ENCODE results near the gene MED20. TPM values are rescaled to one million over a fixed set of nuclear protein-coding genes. Genes with fewer than 3 reads are reported as not detected.

Gene MED20
- total and polyA plus RNA-seq, 2 of the 4 experiments (the other 2 are of a cell fraction) = 24.8 to 38.2 TPM

DNA sequence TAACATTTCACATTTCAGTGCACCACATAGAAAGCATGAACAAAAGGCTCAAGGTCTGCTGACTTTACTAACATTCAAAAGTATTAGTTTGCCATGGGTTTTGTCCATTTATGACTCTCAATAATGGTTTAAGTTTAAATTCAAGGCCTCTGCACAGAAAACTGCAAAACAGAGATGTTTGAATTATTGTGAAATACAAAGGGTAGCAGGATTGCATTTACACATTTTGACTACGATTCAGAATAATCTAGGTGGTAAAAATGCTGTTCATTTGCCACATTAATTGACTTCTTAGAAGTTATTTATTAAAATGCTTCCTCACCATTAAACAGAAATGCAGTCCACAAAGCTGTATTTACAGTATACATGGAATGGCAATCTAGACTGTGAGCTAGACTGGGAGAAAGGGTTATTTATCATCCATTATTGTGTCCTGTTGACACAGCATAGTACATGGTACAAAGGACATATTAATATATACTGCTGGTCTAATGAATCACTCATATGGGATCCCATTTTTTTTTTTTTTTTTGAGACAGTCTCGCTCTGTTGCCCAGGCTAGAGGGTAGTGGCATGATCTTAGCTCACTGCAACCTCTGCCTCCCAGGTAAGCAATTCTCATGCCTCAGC, 43.8 kb downstream of the MED20 start:
- peaks cover 8% of the 10 kb centered on the region; the same call in 1 of the 2 replicates for H3K9me1 ChIP-seq (ENCODE audit: insufficient read depth, low read length)
- H3K4me1 ChIP-seq (ENCODE audit: control insufficient read depth, insufficient read depth, low read length) = peaks cover 5% of the 10 kb centered on the region; the same call in 1 of the 2 replicates
- no peak for DNase-seq
- H2BK120ac ChIP-seq (ENCODE audit: low read depth, low read length) = peak overlapping the region; percentile 93
- H2AFZ ChIP-seq (replicated peaks; ENCODE audit: low read length, poor library complexity) = no peak overlapping the region
- no peaks in the 10 kb centered on the region for H3K36me3 ChIP-seq (ENCODE audit: control insufficient read depth, insufficient read depth, low read length)
- H2AK9ac ChIP-seq (replicated peaks; ENCODE audit: low read depth, low read length, poor library complexity) = no peak overlapping the region
- H2AK5ac ChIP-seq (ENCODE audit: low read depth, low read length) = peak overlapping the region; percentile 44; the same call in 1 of the 2 replicates
- peak overlapping the region; percentile 4; the same call in 1 of the 2 replicates for H3K23ac ChIP-seq (ENCODE audit: low read depth, low read length)
- no TSS peak for BruUV-seq (replicated peaks)
- peak overlapping the region; percentile 81 for H2BK5ac ChIP-seq (ENCODE audit: low read depth, low read length, poor library complexity, severe bottlenecking)
- H3K9ac ChIP-seq (ENCODE audit: low read depth, low read length) = no peak overlapping the region
- peak overlapping the region; percentile 74 for H4K91ac ChIP-seq (ENCODE audit: insufficient read depth, low read depth, low read length)
- ChIA-PET POLR2A (ENCODE audit: unreplicated experiment) (no interaction called here), CTCF (interaction anchor here (1.3 kb wide), 1 partner anchor 31 kb away, joined by 3 read pairs; no protein-coding TSS in a partner anchor)
- peak overlapping the region; percentile 93 for H2BK20ac ChIP-seq (ENCODE audit: low read depth, low read length)
- H3K4ac ChIP-seq (ENCODE audit: low read depth, low read length) = peak overlapping the region; percentile 92
- H4K5ac ChIP-seq (ENCODE audit: low read depth, low read length) = no peak overlapping the region
- no CpG with 5 or more reads among the region's 2 CpGs for WGBS, 2 experiments (ENCODE audit: extremely low coverage in 2 of 2, insufficient read length in 1 of 2)
- no peaks in the 10 kb centered on the region for H3K9me3 ChIP-seq (ENCODE audit: control insufficient read depth, insufficient read depth, low read length)
- H4K20me1 ChIP-seq (ENCODE audit: insufficient read depth, low read length) = peaks cover 3% of the 10 kb centered on the region; the same call in 1 of the 2 replicates
- no peak overlapping the region; the same call in 1 of the 2 replicates for H3K14ac ChIP-seq (replicated peaks; ENCODE audit: low read depth, low read length)
- no peak overlapping the region for H3K4me2 ChIP-seq (ENCODE audit: low read depth, low read length)
- H3K4me3 ChIP-seq (ENCODE audit: insufficient read depth, low read depth, low read length) = no peak overlapping the region
- H3K18ac ChIP-seq (ENCODE audit: low read depth, low read length) = peak overlapping the region; percentile 80; the same call in 1 of the 2 replicates
- no peak overlapping the region for H3K27ac ChIP-seq (ENCODE audit: insufficient read depth, low read length)
- peak overlapping the region; percentile 49 to 59; a peak in 3 of 4 replicates for H4K8ac ChIP-seq (ENCODE audit: low read depth in 2 of 2, low read length in 2 of 2)
- dilution Hi-C loops (cut with HindIII; ENCODE audit: low sequenced_read_pairs, unreplicated experiment) (no loop called here), in situ Hi-C loops (cut with MboI; ENCODE audit: low sequenced_read_pairs) (no loop called here), intact Hi-C loops (cut with micrococcal nuclease) (no loop called here)
- H3K79me1 ChIP-seq (ENCODE audit: low read depth in 1 of 2, low read length in 2 of 2) = peaks cover 0 to 6% of the 10 kb centered on the region in 2 experiments; a peak in 1 of 4 replicates
- no peaks in the 10 kb centered on the region for H3K27me3 ChIP-seq (ENCODE audit: control insufficient read depth, insufficient read depth, low read length)
- H2BK15ac ChIP-seq (ENCODE audit: low read depth, low read length) = peak overlapping the region; percentile 5; the same call in 1 of the 3 replicates
- ATAC-seq (ENCODE audit: low read depth) = no peak
- H3K56ac ChIP-seq (ENCODE audit: extremely low read depth, insufficient read depth, low read length) = no peak overlapping the region
- TF ChIP-seq MAZ (IDR thresholded peaks at IDR 0.05; ENCODE audit: borderline replicate concordance, low read depth, low read length) (no peak), CEBPB (IDR thresholded peaks at IDR 0.05; ENCODE audit: low read depth, low read length) (peak; percentile 63), ELK1 (IDR thresholded peaks at IDR 0.05; ENCODE audit: borderline replicate concordance, low read depth, low read length) (no peak), NFE2L2 (IDR thresholded peaks at IDR 0.05; ENCODE audit: low read depth, low read length) (no peak)
